Fibroblast of skin of scalp (primary cell): ENCODE measurements around the gene SRGAP3.

Experiments used
- DNase-seq: peaks from one replicate; pipeline ENCODE4 v3.0.0-alpha.2; 2013

SRGAP3 gene

GRCh38 chr3:8954938-8955763 lies 294.3 kb downstream of the SRGAP3 start:
- DNase-seq, result peak; percentile 89

GRCh38 chr3:8953313-8953712 lies 296.1 kb downstream of the SRGAP3 start:
- DNase-seq, result no peak

- no peak for DNase-seq
These were observed 297.3 kb downstream of the SRGAP3 start for GRCh38 chr3:8952130-8952529.

GRCh38 chr3:8945890-8946600 lies 303.4 kb downstream of the SRGAP3 start:
- DNase-seq, result no peak

DNA sequence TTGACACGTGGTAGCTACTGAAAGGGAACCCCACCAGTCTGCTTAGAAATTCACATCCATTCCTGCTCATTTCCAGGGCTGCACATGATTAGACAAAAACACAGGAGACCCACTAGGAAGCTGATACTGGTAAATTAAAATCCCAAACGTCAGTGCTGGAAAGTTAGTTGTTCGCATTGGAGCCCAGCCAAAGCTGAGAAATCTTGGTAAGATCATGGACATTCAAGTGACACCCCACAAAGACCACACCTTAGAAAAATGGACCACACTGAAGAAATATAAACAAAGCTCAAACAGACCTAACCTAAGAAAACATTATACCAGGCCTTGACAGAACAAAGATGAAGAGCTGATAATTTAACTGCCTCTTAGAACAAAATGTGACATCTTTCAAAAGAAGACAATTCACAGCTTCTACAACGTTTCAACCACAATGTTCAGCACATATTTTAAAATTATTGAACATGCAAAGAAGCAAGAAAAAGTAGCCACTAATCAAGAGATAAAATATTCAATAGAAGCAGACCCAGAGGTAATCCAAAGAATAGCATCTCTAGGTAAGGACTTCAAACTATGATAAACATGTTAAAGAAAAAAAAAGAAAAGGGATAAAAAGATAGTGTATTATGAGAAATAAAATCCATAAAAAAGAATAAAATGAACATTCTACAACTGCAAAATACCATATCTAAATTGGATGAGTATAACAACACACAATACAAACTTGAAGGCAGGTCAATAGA lies 306.5 kb downstream of the SRGAP3 start:
- DNase-seq, result no peak

GRCh38 chr3:8942115-8942514 lies 307.3 kb downstream of the SRGAP3 start:
- DNase-seq, result no peak

GRCh38 chr3:8938021-8938420 lies 311.4 kb downstream of the SRGAP3 start:
- DNase-seq, result peak; percentile 57

- DNase-seq, result peak; percentile 88
These were observed 312.1 kb downstream of the SRGAP3 start for GRCh38 chr3:8937064-8938020.

DNA sequence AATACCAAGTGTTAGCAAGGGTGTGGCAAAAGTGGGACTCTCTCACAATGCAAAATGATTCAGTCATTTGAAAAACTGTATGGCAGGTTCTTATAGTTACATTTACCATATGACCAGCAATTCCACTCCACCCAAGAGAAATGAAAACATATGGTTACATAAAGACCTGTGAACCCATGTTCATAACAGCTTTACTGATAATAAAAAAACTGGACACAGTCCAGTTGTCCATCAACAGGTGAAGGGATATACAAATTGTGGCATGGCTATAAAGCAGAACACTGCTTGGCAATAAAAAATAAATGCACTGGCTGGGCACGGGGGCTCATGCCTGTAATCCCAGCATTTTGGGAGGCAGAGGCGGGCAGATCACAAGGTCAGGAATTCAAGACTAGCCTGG lies 316.9 kb downstream of the SRGAP3 start:
- no peak for DNase-seq

DNA sequence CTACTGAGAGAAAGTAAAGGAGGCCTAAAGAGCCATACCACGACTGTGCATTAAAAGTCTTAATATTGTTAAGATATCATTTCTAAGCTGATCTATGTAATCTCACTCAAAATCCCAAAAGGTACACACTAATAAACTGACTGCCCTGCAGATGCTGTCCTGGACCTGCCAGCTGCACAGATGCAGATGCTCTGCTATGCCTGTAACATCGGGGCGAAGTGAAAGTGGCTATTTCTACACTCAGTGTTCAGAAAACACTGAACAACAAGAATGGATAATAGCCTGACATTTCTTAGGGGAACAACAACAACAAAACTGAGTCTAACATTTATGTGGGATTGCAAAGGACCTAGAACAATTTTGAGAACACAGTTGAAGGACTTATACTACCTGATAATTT lies 318.1 kb downstream of the SRGAP3 start:
- DNase-seq, result no peak
